DOHH2 (cell line): ENCODE results near the gene CWC22.

Experiments
- EZH2phosphoT487 ChIP-seq: fragments of 200-600 bp; sonication (generic); IDR thresholded peaks from 2 replicates; pipeline ENCODE4 v1.6.1; 2017; ENCODE audit warnings: borderline replicate concordance, mild to moderate bottlenecking, antibody characterized with exemption, low read length, moderate library complexity, mixed read lengths
- TF ChIP-seq, protein P1 (sequence below): fragments of 200-600 bp; sonication (generic); IDR thresholded peaks from one replicate; pipeline ENCODE4 v1.5.1; 2014; ENCODE audit warnings: antibody characterized with exemption, mild to moderate bottlenecking, low read depth, low read length; ENCODE audit not compliant: poor library complexity, severe bottlenecking

DNA sequence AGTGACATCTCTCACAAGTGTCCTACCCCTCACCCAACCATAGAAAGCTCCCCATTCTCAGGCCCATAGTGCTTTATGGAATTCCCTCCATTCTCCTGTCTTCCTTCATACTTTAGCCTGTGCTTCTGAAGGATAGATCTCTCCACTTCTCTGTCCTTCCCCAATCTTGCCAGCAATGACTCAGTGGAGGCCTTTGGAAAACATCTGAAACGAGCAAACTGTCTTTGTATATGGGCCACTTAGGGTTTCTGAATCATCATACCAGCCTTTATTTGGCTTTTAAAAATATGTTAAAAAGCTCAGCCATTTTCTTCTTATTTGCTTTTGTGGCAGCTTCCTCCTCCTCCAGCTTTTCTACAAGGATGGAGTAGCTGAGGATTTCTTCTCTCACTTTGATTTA lies 80.1 kb downstream of the CWC22 start:
- TF ChIP-seq, protein P1, sequence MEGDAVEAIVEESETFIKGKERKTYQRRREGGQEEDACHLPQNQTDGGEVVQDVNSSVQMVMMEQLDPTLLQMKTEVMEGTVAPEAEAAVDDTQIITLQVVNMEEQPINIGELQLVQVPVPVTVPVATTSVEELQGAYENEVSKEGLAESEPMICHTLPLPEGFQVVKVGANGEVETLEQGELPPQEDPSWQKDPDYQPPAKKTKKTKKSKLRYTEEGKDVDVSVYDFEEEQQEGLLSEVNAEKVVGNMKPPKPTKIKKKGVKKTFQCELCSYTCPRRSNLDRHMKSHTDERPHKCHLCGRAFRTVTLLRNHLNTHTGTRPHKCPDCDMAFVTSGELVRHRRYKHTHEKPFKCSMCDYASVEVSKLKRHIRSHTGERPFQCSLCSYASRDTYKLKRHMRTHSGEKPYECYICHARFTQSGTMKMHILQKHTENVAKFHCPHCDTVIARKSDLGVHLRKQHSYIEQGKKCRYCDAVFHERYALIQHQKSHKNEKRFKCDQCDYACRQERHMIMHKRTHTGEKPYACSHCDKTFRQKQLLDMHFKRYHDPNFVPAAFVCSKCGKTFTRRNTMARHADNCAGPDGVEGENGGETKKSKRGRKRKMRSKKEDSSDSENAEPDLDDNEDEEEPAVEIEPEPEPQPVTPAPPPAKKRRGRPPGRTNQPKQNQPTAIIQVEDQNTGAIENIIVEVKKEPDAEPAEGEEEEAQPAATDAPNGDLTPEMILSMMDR = no peak
- TF ChIP-seq EZH2phosphoT487 = no peak
